ENCODE results near the gene STPG1.

The STPG1 gene

GRCh38 chr1:24366707-24367106 is 46.9 kb downstream of the STPG1 start:
- H3K36me3 ChIP-seq (ENCODE audit: insufficient read depth, low read length) = no peaks in the 10 kb centered on the region

GRCh38 chr1:24364975-24365678 is 48.5 kb downstream of the STPG1 start:
- no peak overlapping the region for H2AFZ ChIP-seq (ENCODE audit: low read depth, low read length)
- no peaks in the 10 kb centered on the region for H3K27me3 ChIP-seq (ENCODE audit: insufficient read depth, low read length)
- no peaks in the 10 kb centered on the region for H3K9me3 ChIP-seq (ENCODE audit: low read length)
- H3K4me1 ChIP-seq (ENCODE audit: insufficient read depth, low read length) = peaks cover 13% of the 10 kb centered on the region
- H3K4me3 ChIP-seq (ENCODE audit: low read length) = no peak overlapping the region
- H3K36me3 ChIP-seq (ENCODE audit: insufficient read depth, low read length) = no peaks in the 10 kb centered on the region

More at GRCh38 chr1:24366707-24367106, 46.9 kb downstream of the STPG1 start:
- H3K27me3 ChIP-seq (ENCODE audit: insufficient read depth, low read length) = no peaks in the 10 kb centered on the region
- H2AFZ ChIP-seq (ENCODE audit: low read depth, low read length) = no peak overlapping the region
- H3K4me1 ChIP-seq (ENCODE audit: insufficient read depth, low read length) = peaks cover 13% of the 10 kb centered on the region
- no peak overlapping the region for H3K4me3 ChIP-seq (ENCODE audit: low read length)
- no peaks in the 10 kb centered on the region for H3K9me3 ChIP-seq (ENCODE audit: low read length)

GRCh38 chr1:24364605-24364974 is 49.0 kb downstream of the STPG1 start:
- Histone ChIP-seq H2AFZ (ENCODE audit: low read depth, low read length) (no peak overlapping the region), H3K9me3 (ENCODE audit: low read length) (no peaks in the 10 kb centered on the region), H3K36me3 (ENCODE audit: insufficient read depth, low read length) (no peaks in the 10 kb centered on the region), H3K4me3 (ENCODE audit: low read length) (no peak overlapping the region), H3K27me3 (ENCODE audit: insufficient read depth, low read length) (no peaks in the 10 kb centered on the region), H3K4me1 (ENCODE audit: insufficient read depth, low read length) (peaks cover 13% of the 10 kb centered on the region)

GRCh38 chr1:24363994-24364393 is 49.6 kb downstream of the STPG1 start:
- H3K4me3 ChIP-seq (ENCODE audit: low read length) = no peak overlapping the region
- no peak overlapping the region for H2AFZ ChIP-seq (ENCODE audit: low read depth, low read length)
- H3K4me1 ChIP-seq (ENCODE audit: insufficient read depth, low read length) = peaks cover 13% of the 10 kb centered on the region
- H3K9me3 ChIP-seq (ENCODE audit: low read length) = no peaks in the 10 kb centered on the region
- H3K27me3 ChIP-seq (ENCODE audit: insufficient read depth, low read length) = no peaks in the 10 kb centered on the region
- no peaks in the 10 kb centered on the region for H3K36me3 ChIP-seq (ENCODE audit: insufficient read depth, low read length)

DNA sequence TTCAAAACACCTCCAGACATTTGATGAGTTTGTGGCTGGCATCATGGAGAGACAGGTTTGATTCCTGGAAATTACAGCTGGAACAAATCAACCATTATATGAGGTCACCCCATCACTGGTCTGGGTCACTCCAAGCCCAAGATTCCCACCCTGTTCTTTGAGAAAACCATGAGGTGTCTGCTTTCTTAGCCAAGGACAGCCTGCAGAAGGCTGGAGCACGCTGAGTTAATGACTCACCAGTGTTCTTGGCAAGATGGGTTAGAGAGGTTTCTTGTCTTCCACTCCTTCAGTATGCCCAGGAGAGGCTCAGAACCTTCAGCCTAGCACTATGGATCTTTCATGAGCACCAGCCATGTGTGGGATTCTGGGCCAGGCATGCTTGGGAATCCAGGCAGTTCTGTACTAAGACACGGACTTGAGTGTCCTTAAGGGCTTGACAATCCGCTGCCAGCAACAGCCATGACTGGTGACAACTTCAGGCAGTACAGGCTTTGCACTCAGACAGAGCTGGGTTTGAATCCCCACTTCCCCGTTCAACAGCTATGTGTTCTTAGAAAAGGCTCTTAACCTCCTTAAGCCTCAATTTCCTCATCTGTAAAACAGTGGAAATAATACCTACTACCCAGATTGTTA is 50.5 kb downstream of the STPG1 start:
- Histone ChIP-seq H3K9me3 (ENCODE audit: low read length) (no peaks in the 10 kb centered on the region), H2AFZ (ENCODE audit: low read depth, low read length) (no peak overlapping the region), H3K4me3 (ENCODE audit: low read length) (no peak overlapping the region), H3K36me3 (ENCODE audit: insufficient read depth, low read length) (no peaks in the 10 kb centered on the region), H3K4me1 (ENCODE audit: insufficient read depth, low read length) (peaks cover 13% of the 10 kb centered on the region), H3K27me3 (ENCODE audit: insufficient read depth, low read length) (no peaks in the 10 kb centered on the region)

GRCh38 chr1:24362396-24362795 is 51.2 kb downstream of the STPG1 start:
- Histone ChIP-seq H3K36me3 (ENCODE audit: insufficient read depth, low read length) (no peaks in the 10 kb centered on the region), H3K27me3 (ENCODE audit: insufficient read depth, low read length) (no peaks in the 10 kb centered on the region), H3K4me3 (ENCODE audit: low read length) (no peak overlapping the region), H3K4me1 (ENCODE audit: insufficient read depth, low read length) (peaks cover 13% of the 10 kb centered on the region), H2AFZ (ENCODE audit: low read depth, low read length) (no peak overlapping the region), H3K9me3 (ENCODE audit: low read length) (no peaks in the 10 kb centered on the region)

DNA sequence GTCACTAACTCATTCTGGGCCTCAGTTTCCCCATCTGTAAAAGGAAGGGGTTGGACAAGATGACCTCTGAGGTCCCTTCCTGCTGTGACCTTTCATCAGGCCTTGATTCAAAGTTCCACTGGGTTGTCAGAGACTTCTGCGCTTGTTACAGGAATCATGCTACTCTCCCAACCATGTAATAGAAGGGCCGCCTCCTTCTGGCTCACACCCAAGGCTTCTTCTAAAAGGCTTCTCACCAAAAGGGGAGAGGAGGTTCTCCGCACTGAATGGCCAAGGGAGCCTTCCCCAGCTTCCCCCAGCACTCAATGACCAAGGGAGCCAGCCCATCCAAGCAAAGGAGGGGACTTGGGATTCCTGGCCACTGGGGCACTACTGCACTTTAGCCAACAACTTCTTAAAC is 51.8 kb downstream of the STPG1 start:
- Histone ChIP-seq H3K4me3 (ENCODE audit: low read length) (no peak overlapping the region), H3K9me3 (ENCODE audit: low read length) (no peaks in the 10 kb centered on the region), H2AFZ (ENCODE audit: low read depth, low read length) (no peak overlapping the region), H3K36me3 (ENCODE audit: insufficient read depth, low read length) (no peaks in the 10 kb centered on the region), H3K27me3 (ENCODE audit: insufficient read depth, low read length) (no peaks in the 10 kb centered on the region), H3K4me1 (ENCODE audit: insufficient read depth, low read length) (peaks cover 13% of the 10 kb centered on the region)

DNA sequence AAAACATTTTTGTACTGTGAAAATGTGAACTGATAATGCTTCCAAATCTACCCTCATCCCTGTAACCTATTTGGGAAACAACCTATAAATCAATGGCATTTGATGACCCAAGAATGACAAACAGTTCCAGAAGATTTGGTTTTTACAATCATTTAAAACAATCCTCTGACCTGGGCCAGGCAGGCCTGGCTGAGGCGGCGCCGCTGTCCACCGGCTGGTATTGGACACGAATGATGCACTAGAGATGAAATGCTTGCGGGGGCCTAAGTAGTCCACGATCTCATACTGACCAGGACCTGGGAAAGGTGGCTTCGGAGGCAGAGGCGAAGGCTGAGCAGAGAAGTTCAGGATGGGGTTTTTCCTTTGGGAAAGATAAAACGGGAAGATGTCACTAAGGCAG is 52.9 kb downstream of the STPG1 start:
- no peak overlapping the region for H2AFZ ChIP-seq (ENCODE audit: low read depth, low read length)

GRCh38 chr1:24357038-24357437 is 56.5 kb downstream of the STPG1 start:
- Histone ChIP-seq H3K4me1 (ENCODE audit: insufficient read depth, low read length) (no peaks in the 10 kb centered on the region), H2AFZ (ENCODE audit: low read depth, low read length) (no peak overlapping the region), H3K36me3 (ENCODE audit: insufficient read depth, low read length) (no peaks in the 10 kb centered on the region), H3K9me3 (ENCODE audit: low read length) (no peaks in the 10 kb centered on the region), H3K27me3 (ENCODE audit: insufficient read depth, low read length) (no peaks in the 10 kb centered on the region), H3K4me3 (ENCODE audit: low read length) (no peak overlapping the region)

More for the DNA sequence above, 52.9 kb downstream of the STPG1 start:
- Histone ChIP-seq H3K4me1 (ENCODE audit: insufficient read depth, low read length) (peaks cover 13% of the 10 kb centered on the region), H3K9me3 (ENCODE audit: low read length) (no peaks in the 10 kb centered on the region), H3K36me3 (ENCODE audit: insufficient read depth, low read length) (no peaks in the 10 kb centered on the region), H3K27me3 (ENCODE audit: insufficient read depth, low read length) (no peaks in the 10 kb centered on the region), H3K4me3 (ENCODE audit: low read length) (no peak overlapping the region)

- Histone ChIP-seq H3K9me3 (ENCODE audit: low read length) (no peaks in the 10 kb centered on the region), H2AFZ (ENCODE audit: low read depth, low read length) (no peak overlapping the region), H3K4me1 (ENCODE audit: insufficient read depth, low read length) (no peaks in the 10 kb centered on the region), H3K27me3 (ENCODE audit: insufficient read depth, low read length) (no peaks in the 10 kb centered on the region), H3K36me3 (ENCODE audit: insufficient read depth, low read length) (no peaks in the 10 kb centered on the region), H3K4me3 (ENCODE audit: low read length) (no peak overlapping the region)
These were observed 58.1 kb downstream of the STPG1 start for GRCh38 chr1:24355466-24355865.

DNA sequence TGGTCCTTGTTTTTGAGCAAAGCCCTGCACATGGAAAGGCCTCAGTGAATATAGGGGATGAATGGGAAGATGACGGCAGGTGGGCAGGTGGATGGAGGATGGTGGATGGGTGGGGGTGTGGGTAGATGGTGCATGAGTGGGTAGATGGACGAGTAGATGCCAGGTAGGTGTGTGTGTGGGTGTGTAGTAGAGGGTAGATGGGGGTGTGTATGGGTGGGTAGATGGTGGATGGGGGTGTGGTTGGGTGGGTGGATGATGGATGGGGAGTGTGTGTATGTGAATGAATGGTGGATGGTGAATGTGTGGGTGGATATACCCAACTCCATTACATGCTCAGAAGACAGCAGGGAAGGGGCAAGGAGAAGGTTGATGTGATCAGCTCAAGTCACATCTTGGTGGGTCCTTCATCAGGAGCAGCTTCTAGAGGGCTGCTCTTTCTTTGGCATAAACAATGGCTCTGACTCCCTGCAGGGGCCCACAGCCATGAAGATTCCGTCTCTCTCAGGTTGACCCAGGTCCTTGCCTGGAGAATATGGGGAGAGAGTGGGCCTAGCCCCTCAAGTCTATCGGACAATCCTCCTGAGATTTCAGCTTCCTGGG is 60.2 kb downstream of the STPG1 start:
- Histone ChIP-seq H3K36me3 (ENCODE audit: insufficient read depth, low read length) (no peaks in the 10 kb centered on the region), H3K27me3 (ENCODE audit: insufficient read depth, low read length) (no peaks in the 10 kb centered on the region), H3K4me1 (ENCODE audit: insufficient read depth, low read length) (no peaks in the 10 kb centered on the region), H3K4me3 (ENCODE audit: low read length) (no peak overlapping the region), H3K9me3 (ENCODE audit: low read length) (no peaks in the 10 kb centered on the region), H2AFZ (ENCODE audit: low read depth, low read length) (no peak overlapping the region)

- H2AFZ ChIP-seq (ENCODE audit: low read depth, low read length) = no peak overlapping the region
These were observed 61.5 kb downstream of the STPG1 start for GRCh38 chr1:24351918-24352627.

DNA sequence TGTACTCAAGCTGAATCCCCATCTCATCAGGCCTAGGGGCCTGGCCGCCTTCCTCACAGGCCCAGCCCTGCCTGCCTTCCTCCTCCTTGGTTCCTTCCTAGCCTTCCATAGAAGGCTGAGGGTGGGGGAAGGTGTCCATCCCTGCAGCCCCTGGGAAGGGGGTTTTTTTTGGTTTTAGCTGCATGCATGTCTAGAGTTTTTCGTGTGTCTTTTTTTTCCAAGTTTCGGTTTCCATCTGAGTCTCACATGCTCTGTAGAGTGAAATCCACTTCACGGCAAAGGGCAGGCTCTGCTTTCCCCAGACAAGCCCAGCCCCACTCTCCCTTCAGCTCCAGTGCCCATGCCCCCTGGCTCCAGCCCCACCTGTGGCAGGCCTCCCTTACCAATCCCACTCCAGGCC is 62.3 kb downstream of the STPG1 start:
- H3K4me3 ChIP-seq (ENCODE audit: low read length) = no peak overlapping the region
- no peaks in the 10 kb centered on the region for H3K9me3 ChIP-seq (ENCODE audit: low read length)
- no peaks in the 10 kb centered on the region for H3K4me1 ChIP-seq (ENCODE audit: insufficient read depth, low read length)
- no peaks in the 10 kb centered on the region for H3K36me3 ChIP-seq (ENCODE audit: insufficient read depth, low read length)
- H3K27me3 ChIP-seq (ENCODE audit: insufficient read depth, low read length) = peaks cover 4% of the 10 kb centered on the region
- H2AFZ ChIP-seq (ENCODE audit: low read depth, low read length) = no peak overlapping the region

More at GRCh38 chr1:24351918-24352627, 61.5 kb downstream of the STPG1 start:
- H3K36me3 ChIP-seq (ENCODE audit: insufficient read depth, low read length) = no peaks in the 10 kb centered on the region
- H3K4me1 ChIP-seq (ENCODE audit: insufficient read depth, low read length) = no peaks in the 10 kb centered on the region
- H3K27me3 ChIP-seq (ENCODE audit: insufficient read depth, low read length) = peaks cover 4% of the 10 kb centered on the region
- no peaks in the 10 kb centered on the region for H3K9me3 ChIP-seq (ENCODE audit: low read length)
- no peak overlapping the region for H3K4me3 ChIP-seq (ENCODE audit: low read length)

Measured in neuron (in vitro differentiated cells).